GM21367 (cell line): ENCODE results near the gene GFRA1.
"Not testable (repeated sequence)": the region's sequence is repeated elsewhere in the genome, so short reads cannot be mapped to it uniquely, and the experiment has no call there.

ENCODE experiments used
- ATAC-seq: cut with Tn5 transposase; IDR thresholded peaks from one replicate; pipeline ENCODE4 v1.9.1; 2021; ENCODE audit not compliant: unreplicated experiment

The GFRA1 gene

DNA sequence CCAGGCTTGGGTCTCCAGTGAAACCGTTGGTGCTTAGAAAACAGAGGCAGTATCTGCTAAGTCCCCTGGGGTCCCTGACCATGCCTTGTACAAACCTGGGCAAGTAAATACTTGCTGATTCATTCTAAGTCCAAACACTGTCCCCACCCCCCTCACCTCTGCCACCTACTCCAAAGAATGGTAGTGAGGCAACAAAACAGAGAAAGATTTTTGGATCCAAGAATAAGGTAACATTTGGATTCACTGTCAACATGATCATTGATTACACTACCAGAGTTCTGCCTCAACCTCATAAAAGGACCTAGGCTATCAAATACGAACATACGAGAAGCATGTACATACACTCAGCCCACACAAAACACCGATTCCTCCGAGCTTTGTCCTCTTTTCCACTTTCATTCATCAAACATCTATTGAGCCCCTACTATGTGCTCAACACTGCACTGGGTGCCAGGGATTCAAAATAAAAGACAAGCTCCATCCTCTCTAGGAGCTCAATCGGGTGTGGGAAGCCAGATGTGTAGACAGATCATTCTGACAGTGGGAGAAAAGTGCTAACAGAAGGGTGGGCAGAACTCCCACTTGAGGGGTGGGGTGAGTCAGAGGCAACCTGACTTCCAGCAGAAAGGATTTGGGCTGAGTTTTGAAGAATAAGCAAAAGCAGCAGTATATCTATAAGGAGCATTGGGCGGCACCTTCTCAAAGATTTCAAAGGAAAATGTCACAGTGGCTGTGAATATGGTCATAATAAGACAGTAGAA lies 71.2 kb downstream of the GFRA1 start:
- ATAC-seq, result no peak

DNA sequence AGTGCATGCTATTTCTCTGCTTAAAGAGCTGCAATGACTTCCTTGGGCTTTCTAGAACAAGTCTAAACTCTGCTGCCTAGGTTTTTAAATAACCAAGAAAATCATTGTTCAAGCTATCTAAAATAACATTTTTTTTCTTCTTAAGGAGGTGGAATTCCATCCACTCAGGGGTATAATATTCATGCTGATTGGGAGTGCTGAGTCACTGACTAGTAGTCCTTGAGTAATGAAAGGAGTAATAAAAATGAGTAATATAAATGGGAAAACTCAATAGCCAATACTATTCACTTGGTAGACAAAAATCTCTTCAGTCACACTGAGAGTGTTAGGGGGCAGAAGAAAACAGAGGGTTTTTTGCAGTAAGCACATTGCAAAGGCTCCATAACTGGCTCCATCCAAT lies 72.0 kb downstream of the GFRA1 start:
- ATAC-seq, result no peak

DNA sequence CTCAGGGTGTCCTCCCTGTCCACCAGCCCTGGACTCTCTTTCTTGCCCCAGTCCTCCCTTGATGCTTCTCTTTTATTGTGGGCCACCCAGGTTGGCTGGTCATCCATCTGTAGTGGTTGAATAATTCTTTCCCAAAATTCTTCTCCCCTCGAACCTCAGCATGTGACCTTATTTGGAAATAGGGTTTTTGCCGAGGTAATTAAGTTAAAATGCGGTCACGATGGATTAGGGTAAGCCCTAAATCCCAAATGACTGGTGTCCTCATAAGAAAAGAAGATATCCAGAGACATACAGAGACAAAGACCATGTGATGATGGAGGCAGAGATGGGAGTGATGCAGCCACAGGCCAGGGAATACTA lies 74.3 kb downstream of the GFRA1 start:
- no peak for ATAC-seq

DNA sequence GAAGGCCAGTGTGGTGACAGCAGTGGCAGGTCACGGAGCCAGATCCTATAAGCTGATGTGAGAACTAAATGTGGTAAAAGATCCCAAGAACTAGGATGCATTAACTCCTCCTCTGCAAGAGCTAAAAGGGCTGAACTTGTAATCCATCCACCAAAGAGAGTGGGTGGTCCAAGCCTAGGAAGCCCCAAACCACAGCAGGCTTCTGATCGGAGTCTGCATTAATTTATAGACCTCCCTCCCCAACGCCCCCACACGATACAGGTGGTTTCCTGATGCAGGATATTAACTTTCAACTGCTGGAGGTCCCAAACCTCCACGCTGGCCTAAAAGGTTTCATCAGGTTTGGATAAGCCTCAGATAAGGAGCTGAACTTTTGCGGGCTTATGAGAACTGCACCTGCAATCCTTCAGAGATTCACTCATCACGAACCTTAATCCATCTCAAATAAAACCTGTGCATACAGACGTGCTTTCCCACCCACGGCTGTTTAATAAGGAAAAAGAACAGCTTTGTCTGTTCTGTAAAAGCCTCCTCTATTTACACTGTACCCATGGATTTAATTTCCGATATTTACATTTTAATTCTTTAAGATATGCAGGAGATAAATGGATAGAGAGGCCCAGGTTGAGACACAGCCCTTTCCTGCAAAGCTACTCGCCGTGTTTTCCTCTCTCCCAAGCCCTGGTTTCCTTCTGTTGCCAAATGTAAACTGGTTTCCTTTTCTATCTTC lies 74.9 kb downstream of the GFRA1 start:
- ATAC-seq, result no peak

DNA sequence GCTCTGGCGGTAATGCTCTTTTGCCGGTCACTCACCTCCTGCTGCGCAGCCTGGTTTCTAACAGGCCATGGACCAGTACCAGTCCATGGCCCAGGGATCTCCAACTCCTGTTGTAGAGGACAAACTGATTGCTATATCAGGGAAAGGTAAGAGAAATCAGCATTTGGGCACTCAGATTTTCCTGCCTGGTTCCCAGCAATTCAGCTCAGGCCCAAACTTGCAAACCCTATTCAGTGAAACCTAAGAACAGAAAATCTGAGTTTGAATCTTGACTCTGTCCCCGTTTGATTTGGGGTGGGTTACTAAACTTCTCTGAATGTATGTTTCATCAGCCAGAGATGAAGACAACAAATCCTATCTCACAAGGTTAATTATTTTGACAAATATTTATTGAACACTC lies 77.4 kb downstream of the GFRA1 start:
- no peak for ATAC-seq

DNA sequence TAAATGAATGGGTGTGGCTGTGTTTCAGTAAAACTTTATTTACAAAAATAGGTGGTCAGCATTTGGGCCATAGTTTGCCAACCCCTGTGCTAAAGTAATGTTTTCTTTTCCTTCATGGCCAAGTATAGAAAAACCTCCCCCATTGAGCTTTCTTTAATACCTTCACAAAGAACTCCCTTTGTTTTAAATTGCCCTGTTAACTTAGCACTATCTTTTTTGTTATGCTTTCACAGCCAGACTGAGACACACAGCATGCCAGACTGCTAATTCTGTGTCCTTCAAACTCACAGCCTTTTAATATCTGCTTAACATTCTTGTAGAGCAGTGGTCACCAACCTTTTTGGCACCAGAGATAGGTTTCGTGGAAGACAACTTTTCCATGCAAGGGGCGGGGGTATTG lies 78.0 kb downstream of the GFRA1 start:
- ATAC-seq, result no peak

DNA sequence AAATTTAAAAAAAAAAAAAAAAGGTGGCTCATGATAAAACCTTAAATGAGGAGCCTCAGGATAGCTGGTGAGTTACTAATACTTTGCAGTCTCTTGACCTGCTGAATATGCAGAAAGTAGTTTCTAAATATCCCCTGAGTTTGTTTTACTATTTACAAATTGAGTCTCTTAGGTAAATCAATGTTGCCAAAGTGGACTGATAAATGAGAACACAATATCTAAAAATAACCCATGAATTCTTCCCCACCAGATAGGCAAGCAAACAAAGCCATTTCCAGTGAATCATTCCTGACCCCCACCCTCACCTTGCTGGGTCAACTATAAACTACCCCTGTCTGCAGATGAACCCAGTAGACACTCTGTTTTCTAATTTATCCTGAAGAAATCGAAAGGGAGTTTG lies 78.9 kb downstream of the GFRA1 start:
- ATAC-seq, result no peak

DNA sequence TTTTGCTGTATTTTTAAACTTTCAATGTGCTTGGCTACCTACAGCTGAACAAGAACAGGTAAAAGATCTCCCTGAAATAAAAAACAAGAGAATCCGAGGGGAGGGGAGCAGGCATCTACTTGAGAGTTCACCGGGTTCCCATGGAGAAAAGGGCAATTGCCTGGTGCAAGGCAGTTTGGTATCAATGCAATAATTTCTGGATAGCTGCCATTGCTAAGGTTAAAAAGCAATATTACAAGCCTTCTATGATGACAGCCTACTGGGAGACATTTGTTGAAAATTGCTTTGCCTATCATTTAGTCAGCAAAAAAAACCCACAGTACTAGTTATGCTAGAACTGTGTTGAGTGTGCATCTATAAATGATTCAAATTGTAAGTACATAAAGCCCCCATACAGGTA lies 82.1 kb downstream of the GFRA1 start:
- no peak for ATAC-seq

DNA sequence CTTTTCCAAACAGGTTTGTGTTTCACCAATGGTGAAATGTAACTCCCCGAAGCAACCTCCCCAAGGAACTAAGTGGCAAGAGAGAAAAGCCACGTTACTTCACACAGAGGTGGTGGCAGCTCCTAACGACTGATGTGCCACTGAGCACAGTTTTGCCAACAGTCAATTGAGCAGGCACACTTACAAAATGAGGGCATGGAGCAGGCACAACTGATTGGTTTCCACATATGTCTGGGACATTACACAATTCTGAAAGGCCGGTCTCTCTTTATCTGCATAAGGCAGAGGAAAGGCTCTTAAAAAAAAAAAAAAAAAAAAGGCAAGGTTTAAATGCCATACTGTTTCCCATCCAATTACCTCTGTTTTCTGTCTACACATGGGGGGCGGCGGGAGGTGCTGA lies 86.7 kb downstream of the GFRA1 start:
- no peak for ATAC-seq

DNA sequence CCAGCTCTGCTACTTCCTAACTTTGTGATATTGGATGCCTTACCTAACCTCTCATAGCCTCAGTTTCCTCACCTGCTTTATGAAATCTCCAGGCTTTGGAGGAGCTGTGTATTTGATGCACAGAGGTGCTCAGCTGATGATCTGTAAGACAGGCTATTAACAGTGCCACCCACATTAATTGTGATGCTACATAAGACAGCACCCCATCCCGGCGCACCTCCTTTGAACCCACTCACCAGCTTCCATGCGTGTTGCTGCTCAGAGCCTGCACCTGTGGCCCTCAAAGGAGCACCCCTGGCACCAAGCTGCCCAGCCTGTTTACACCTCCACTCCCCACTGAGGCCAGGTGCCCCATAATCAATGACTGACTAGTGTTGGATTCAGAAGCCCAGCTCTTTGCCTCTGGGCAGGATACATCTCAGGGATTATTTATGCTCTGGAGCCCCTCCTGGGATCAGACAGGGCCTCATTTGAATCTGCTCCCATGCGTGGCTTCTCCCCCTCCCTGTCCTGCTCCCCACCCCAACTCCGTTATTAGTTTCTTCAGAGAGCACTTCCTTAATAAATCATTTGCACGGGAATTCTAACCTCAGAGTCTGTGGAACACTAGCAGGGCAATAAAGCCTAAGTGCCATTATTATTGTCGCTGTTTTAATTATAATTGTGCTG lies 87.7 kb downstream of the GFRA1 start:
- ATAC-seq, result no peak

DNA sequence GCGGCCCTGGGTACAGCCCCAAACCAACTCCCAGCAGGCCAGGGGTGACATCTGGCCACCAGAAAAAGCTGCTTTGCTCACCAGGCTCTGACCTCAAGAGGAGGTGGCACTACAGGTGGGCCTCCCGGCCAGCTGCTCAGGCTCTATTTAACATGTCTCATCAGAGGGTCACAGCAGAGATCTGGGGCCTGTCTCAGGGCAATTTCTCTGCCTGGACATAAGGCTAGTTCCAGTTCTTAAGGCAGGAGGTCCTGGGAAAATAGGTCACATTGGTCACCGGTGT lies 88.6 kb downstream of the GFRA1 start:
- ATAC-seq, result no peak

DNA sequence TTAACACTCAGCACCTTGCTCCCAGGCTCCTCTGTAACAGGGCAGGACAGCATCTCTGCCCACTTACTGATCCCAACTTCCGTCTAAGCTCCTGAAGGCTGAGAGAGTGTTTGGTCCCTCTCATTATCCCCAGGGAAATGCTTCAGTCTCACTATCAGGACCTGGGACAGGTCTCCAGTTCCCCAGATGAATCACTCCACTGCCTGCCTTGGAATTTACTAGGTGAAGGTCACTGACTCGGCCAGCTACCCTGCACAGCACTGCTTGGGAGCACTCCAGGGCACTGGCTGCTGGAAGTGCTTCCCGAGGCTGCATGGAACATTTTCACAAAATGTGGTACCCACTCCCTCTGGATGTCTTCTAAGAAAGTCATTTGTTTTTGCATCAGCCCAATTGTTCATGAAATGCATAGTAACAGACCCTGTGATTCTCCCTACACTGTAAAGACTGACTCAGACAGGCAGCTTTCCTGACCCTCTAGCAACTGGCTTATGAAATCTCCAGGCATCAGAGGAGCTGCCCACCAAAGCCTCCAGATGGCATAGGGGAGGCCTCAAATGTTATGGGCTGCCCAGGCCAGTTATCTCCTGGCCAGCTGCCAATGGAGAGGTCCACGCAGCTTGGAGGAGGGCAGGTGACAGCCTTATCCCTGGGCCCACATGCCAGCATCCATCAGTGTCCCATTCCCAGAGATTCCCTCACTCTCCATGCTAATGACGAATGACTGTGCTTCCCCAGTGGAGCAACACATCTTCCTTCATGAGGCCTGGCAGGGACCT lies 89.1 kb downstream of the GFRA1 start:
- no peak for ATAC-seq

DNA sequence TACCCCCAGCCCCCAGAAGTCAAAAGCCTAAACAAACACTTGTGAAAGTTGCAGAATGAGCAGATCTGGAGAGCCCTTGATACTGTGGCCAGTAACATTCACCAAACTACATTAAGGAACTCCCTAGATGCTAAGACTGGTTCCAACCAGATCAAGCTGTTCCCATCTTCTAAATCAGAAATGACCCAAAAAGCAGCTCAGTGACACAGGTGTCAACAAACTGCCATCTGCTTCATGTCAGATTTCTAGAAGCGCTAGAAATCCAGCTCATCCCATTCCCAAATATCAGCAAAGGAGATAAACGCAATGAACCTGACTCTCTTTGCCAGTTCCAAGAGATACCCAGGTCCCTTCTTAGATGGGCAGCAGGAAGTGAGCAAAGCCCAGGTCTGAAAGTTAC lies 90.6 kb downstream of the GFRA1 start:
- no peak for ATAC-seq

DNA sequence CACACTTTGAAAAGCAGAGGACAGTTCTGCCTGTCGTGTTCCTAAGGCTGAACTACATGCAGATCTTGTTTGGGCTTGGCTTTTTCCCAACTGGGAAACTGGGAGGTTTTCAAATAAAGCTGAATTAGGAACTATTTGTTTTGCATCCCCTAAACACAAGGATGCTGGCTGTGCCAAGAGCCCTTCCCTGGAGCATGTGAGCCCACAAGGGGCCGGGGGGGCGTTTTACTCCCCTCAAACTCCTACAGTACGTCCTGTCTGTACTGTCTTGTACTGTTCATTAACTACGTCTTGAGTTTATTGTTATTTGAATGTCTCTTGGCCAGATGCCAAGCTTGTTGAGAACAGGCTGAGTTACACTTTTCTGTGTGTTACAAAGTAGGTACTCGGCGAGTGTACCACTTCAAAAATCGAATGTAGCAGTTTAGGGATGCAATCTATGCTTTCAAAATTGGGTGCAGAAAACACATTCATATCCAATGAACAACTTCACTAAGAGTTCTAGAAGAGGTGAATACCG lies 94.9 kb downstream of the GFRA1 start:
- no peak for ATAC-seq

DNA sequence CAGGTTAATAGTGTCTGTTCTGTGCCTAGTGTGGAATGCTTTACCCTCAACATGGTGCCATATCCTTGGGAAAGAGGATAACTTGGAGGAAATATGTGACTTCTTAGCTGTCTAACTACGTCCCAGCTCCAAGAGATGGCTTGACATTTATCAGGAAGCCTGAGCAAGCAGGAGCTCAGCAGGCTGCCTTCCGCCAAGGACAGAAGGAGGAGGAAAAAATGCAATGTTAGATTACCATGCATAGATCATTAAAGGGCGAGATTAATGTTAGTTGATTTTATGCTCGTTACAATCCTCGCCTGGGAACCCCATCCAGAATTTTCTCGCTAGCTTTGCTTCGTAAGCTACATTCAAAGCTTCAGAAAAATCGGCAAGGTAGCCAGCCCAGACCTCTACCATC lies 97.8 kb downstream of the GFRA1 start:
- ATAC-seq, result no peak

DNA sequence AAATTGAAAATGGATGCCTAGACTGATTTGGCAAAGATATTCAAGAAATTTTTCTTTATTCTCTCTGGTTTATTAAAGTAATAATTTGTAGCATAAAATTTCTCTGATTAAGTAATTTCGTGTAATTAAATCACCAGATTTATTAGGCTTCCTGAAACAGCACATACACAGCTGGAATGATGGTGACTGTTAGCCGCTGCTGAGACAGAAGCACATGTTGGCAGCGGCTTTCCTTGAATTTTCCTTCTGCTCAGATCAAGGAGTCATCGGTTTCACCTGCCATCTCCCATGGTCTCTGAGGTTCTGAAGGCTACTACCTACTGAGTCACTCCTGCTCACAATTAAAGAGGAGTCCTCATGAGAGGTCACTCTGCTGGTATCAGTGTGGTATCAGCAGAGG lies 101.5 kb downstream of the GFRA1 start:
- ATAC-seq, result no peak

DNA sequence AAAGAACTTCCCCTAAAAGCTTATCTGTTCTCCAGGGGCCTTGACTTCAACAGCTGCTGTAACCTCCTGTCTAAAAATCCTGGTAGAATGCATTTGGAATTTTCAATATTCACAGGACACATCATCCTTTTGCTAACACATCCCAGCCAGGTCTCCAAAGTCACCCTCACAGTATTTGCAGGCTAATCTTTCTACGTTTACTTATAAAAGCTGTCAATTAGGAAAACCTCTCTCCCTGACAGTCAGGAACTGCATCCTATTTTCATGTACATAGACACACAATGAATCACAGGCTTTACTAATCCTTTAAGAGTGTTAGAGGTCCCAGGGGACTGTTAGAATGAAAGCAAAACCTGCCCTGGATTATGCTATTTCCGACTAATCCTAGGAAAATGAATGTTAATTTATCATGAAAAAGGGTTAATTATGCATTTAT lies 102.2 kb downstream of the GFRA1 start:
- ATAC-seq, result no peak

DNA sequence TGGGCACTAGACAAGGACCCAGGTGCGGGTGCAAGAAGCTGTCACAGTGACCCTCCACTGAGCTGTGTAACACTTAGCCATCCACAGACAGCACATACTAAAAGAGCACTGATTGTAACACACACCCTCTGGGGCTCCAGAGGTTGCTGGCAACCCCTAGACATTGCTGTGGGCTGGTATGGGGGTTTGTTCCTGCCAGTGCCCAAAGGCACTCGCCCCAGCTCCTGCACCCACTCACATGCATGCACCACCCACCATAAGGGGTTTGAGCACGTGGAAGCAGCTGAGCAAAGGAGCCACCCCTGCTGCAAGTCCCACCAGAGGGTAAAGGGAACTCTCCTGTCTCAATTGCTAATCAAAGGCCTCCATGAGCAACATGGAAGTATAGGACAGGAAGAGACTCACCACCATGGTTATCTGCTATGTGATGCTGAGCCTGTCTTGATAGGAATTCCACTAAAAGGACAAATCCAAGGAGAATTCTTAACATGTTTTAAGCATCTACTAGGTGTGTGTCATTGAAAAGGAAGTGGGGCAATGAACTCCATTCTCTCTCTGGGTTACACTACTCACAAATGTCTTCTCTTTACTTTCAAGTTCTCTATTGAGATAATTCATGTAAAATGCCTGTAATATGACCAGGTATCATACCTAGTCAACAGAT lies 103.1 kb downstream of the GFRA1 start:
- no peak for ATAC-seq

DNA sequence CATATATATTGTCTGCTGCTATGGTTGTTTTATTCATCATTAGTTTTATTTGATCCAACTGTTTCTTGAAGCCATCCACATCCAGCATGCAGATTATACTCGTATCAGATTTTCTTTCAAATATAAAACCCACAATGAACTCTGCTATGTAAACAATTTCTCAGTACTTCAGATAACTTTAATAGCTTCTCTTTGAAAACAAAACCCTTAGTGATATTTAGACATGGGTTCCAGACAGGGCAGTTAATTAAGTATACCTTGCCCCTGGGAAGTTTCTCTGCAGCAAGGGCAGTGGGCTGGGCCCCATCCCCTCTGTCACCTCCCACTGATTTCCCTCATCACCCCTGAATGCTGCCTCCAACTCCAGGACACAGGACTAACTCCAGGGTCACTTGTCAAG lies 104.3 kb downstream of the GFRA1 start:
- no peak for ATAC-seq

DNA sequence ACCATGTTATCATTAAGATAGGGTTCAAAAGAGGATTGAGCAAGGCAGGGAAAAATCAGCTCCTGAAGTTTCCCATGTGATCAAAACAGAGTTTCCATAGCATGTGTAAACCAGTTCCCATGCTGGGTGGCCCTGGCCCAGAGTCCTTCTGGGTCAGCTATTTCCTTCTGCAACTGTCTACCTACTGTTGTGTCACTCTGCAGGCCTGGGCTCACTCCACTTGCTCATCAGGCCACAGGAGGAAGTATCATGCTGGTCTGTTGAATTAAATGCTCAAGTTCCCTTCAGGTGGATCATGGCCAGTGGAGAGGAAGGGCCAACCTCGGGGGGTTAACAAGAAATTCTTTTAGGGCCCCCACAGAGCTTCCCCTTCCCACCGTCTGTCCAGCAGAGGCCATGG lies 104.7 kb downstream of the GFRA1 start:
- ATAC-seq, result no peak

DNA sequence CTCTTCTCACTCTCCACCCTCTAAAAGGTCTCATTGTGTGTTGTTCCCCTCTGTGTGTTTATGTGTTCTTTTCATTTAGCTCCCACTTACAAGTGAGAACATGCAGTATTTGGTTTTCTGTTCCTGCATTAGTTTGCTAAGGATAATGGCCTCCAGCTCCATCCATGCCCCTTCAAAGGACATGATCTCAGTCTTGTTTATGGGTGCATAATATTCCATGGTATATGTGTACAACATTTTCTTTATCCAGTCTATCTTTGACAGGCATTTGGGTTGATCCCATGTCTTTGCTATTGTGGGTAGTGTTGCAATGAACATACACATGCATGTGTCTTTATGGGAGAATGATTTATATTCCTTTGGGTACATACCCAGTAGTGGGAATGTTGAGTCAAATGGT lies 107.1 kb downstream of the GFRA1 start:
- ATAC-seq, result not testable (repeated sequence)
